ENCODE measurements around the gene TNFAIP8L3. TPM values are rescaled to one million over a fixed set of nuclear protein-coding genes. Genes with fewer than 3 reads are reported as not detected.

Gene TNFAIP8L3
- total and polyA plus RNA-seq, 9 of the 15 experiments (the other 6 are each of a cell fraction or from before 2014, with no cell fraction given), result 0.13 TPM; not detected in 8

DNA sequence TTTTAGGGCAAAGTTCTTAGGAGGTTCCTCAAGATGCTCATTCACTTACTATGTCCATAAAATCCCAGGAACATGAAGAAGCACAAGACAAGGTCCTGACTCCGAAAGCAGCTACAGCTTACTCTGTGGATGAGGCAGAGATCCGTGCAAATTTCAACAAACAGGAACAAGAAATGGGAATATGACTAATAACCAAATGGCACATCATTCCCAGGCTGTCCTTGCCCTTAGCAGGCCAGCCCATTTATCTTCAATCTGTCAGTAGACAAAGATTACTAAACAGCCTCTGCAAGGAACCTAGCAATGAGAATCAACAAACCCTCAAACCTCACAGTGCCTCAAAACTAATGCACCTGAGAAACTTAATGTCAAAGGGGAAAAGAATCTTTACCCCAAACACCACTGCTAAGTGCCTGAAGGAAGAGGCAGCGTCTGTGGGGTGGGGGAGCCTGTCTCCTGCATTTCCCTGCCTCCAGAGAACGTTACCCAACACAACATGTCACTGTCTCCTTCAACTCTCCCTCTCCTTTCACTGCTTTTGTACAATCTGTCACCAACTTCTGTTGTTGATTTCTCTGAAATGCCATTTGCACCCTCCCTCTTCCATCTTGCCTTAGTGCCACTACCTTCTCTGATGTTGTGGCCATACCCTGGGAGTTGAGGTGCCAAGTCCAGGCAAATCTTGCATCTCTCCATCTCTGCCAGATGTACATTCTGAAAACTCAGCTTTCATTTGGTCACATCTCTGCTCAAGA lies 4.8 kb downstream of the TNFAIP8L3 start (continued):
- TF ChIP-seq, protein P1, sequence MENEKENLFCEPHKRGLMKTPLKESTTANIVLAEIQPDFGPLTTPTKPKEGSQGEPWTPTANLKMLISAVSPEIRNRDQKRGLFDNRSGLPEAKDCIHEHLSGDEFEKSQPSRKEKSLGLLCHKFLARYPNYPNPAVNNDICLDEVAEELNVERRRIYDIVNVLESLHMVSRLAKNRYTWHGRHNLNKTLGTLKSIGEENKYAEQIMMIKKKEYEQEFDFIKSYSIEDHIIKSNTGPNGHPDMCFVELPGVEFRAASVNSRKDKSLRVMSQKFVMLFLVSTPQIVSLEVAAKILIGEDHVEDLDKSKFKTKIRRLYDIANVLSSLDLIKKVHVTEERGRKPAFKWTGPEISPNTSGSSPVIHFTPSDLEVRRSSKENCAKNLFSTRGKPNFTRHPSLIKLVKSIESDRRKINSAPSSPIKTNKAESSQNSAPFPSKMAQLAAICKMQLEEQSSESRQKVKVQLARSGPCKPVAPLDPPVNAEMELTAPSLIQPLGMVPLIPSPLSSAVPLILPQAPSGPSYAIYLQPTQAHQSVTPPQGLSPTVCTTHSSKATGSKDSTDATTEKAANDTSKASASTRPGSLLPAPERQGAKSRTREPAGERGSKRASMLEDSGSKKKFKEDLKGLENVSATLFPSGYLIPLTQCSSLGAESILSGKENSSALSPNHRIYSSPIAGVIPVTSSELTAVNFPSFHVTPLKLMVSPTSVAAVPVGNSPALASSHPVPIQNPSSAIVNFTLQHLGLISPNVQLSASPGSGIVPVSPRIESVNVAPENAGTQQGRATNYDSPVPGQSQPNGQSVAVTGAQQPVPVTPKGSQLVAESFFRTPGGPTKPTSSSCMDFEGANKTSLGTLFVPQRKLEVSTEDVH (IDR thresholded peaks at IDR 0.05; ENCODE audit: low read depth, partially characterized antibody), result no peak

DNA sequence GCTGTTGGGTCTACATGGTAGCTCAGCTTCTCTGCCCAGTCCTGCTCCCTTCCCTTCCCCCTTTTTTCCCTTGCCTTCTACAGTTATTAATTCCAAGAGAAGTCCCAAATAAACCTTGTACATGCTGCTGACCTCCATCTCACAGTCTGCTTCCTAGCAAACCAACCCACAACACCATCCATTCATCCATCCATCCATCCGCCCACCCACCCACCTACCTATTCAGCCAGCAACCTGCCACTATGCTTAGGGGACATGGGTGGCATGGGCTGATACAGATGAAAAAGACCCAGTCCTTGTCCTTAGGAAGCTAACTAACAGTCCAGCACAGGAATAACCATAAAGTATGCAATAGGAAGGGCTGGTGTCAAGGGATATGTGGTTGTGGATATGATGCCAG lies 5.7 kb downstream of the TNFAIP8L3 start:
- Histone ChIP-seq H3K9me1 (ENCODE audit: control insufficient read depth, insufficient read depth, low read length) (no peaks in the 10 kb centered on the region), H3K9ac (ENCODE audit: insufficient read depth in 1 of 2, low read depth in 2 of 2, low read length in 2 of 2) (no peak overlapping the region), H3K4me3 (no peak overlapping the region), H3K79me2 (ENCODE audit: control insufficient read depth, insufficient read depth, low read length) (no peaks in the 10 kb centered on the region), H3K27me3 (ENCODE audit: control insufficient read depth in 2 of 2, insufficient read depth in 2 of 2, low read length in 2 of 2) (peaks cover 0 to 5% of the 10 kb centered on the region in 2 experiments; a peak in 1 of 5 replicates), H4K20me1 (replicated peaks; ENCODE audit: control insufficient read depth, insufficient read depth, low read length) (no peaks in the 10 kb centered on the region), H3K36me3 (ENCODE audit: control insufficient read depth, insufficient read depth, low read length) (no peaks in the 10 kb centered on the region), H3K9me3 (replicated peaks; ENCODE audit: control insufficient read depth, insufficient read depth, low read depth, low read length) (no peaks in the 10 kb centered on the region), H3K27ac (ENCODE audit: extremely low read depth, low read depth, low read length) (no peak overlapping the region), H3K4me2 (ENCODE audit: insufficient read depth, low read length) (no peak overlapping the region), H3K4me1 (replicated peaks in 1 of 2; ENCODE audit: control insufficient read depth in 2 of 2, insufficient read depth in 2 of 2, low read length in 2 of 2) (peaks cover 5 to 7% of the 10 kb centered on the region in 2 experiments; a peak in 2 of 5 replicates), H2AFZ (ENCODE audit: low read depth, low read length) (no peak overlapping the region)
- intact Hi-C loops (cut with micrococcal nuclease) (no loop called here), in situ Hi-C loops (cut with MboI) (no loop called here)
- FAIRE-seq (no peak), ATAC-seq (no peak), DNase-seq (ENCODE audit: extremely low read depth in 1 of 4, low spot score in 3 of 4) (no peak)
- BruUV-seq (replicated peaks), result no TSS peak
- CTCF ChIA-PET (ENCODE audit: low intra/inter-chr PET ratio), result no interaction called here
- no peak for TF ChIP-seq NELFE (IDR thresholded peaks at IDR 0.05; ENCODE audit: insufficient read depth, insufficient read length)
- TF ChIP-seq, protein P2, sequence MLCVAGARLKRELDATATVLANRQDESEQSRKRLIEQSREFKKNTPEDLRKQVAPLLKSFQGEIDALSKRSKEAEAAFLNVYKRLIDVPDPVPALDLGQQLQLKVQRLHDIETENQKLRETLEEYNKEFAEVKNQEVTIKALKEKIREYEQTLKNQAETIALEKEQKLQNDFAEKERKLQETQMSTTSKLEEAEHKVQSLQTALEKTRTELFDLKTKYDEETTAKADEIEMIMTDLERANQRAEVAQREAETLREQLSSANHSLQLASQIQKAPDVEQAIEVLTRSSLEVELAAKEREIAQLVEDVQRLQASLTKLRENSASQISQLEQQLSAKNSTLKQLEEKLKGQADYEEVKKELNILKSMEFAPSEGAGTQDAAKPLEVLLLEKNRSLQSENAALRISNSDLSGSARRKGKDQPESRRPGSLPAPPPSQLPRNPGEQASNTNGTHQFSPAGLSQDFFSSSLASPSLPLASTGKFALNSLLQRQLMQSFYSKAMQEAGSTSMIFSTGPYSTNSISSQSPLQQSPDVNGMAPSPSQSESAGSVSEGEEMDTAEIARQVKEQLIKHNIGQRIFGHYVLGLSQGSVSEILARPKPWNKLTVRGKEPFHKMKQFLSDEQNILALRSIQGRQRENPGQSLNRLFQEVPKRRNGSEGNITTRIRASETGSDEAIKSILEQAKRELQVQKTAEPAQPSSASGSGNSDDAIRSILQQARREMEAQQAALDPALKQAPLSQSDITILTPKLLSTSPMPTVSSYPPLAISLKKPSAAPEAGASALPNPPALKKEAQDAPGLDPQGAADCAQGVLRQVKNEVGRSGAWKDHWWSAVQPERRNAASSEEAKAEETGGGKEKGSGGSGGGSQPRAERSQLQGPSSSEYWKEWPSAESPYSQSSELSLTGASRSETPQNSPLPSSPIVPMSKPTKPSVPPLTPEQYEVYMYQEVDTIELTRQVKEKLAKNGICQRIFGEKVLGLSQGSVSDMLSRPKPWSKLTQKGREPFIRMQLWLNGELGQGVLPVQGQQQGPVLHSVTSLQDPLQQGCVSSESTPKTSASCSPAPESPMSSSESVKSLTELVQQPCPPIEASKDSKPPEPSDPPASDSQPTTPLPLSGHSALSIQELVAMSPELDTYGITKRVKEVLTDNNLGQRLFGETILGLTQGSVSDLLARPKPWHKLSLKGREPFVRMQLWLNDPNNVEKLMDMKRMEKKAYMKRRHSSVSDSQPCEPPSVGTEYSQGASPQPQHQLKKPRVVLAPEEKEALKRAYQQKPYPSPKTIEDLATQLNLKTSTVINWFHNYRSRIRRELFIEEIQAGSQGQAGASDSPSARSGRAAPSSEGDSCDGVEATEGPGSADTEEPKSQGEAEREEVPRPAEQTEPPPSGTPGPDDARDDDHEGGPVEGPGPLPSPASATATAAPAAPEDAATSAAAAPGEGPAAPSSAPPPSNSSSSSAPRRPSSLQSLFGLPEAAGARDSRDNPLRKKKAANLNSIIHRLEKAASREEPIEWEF (CRISPR knock-in tag; IDR thresholded peaks at IDR 0.05), result no peak
- no peak for TF ChIP-seq MTF1 (CRISPR knock-in tag; IDR thresholded peaks at IDR 0.05; ENCODE audit: borderline replicate concordance)
- TF ChIP-seq SAFB2 (IDR thresholded peaks at IDR 0.05; ENCODE audit: borderline replicate concordance, low read depth, low read length, severe bottlenecking), result no peak
- TF ChIP-seq, protein P3, sequence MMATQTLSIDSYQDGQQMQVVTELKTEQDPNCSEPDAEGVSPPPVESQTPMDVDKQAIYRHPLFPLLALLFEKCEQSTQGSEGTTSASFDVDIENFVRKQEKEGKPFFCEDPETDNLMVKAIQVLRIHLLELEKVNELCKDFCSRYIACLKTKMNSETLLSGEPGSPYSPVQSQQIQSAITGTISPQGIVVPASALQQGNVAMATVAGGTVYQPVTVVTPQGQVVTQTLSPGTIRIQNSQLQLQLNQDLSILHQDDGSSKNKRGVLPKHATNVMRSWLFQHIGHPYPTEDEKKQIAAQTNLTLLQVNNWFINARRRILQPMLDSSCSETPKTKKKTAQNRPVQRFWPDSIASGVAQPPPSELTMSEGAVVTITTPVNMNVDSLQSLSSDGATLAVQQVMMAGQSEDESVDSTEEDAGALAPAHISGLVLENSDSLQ (IDR thresholded peaks at IDR 0.05), result no peak
- POLR2A ChIA-PET, result no interaction called here
- 15% methylated on average over 1 of the region's 1 CpG for WGBS (ENCODE audit: insufficient coverage, low coverage, missing lambda C conversion rate)

Data from K562 (cell line).